H1 (cell line): ENCODE data around the gene PDF.
"Not testable (repeated sequence)": the region's sequence is repeated elsewhere in the genome, so short reads cannot be mapped to it uniquely, and the experiment has no call there.

Experiments
- CHD2 ChIP-seq: IDR thresholded peaks from 2 replicates; pipeline ENCODE4 v1.6.1; 2012; ENCODE audit warnings: low read length, improper control_type of control experiment
- CTCF ChIP-seq, 3 experiments: IDR thresholded peaks; 1 replicate in 2 of 3; 2 replicates in 1 of 3; pipeline versions ENCODE4 v1.5.1 to v1.6.1; 2011; ENCODE audit warnings: low read length in 3 of 3, mild to moderate bottlenecking in 3 of 3, inconsistent platforms in 2 of 3, low read depth in 1 of 3, moderate library complexity in 1 of 3; ENCODE audit not compliant: insufficient read depth in 1 of 3; ENCODE audit errors: control extremely low read depth in 1 of 3
- PHF8 ChIP-seq: fragments of 200-600 bp; sonication (generic); conservative IDR thresholded peaks from 2 replicates; pipeline ENCODE4 v1.7.1; 2012; ENCODE audit warnings: low read depth, mild to moderate bottlenecking, inconsistent platforms, low read length, moderate library complexity
- POLR2A ChIP-seq, 2 experiments: IDR thresholded peaks; 1 replicate in 1 of 2; 2 replicates in 1 of 2; pipeline ENCODE4 v1.6.1; 2011; ENCODE audit warnings: low read depth in 2 of 2, low read length in 2 of 2, mild to moderate bottlenecking in 2 of 2; ENCODE audit errors: control extremely low read depth in 1 of 2
- POLR2AphosphoS5 ChIP-seq: IDR thresholded peaks from 2 replicates; pipeline ENCODE4 v1.6.1; 2011; ENCODE audit warnings: low read depth, low read length
- POU5F1 ChIP-seq: IDR thresholded peaks from 2 replicates; pipeline ENCODE4 v1.6.1; 2011; ENCODE audit warnings: low read depth, mild to moderate bottlenecking, low read length, moderate library complexity
- RAD21 ChIP-seq, 2 experiments: IDR thresholded peaks in 1 of 2; conservative IDR thresholded peaks in 1 of 2; 2 replicates each; pipeline ENCODE4 v1.6.1; 2011; ENCODE audit warnings: low read depth in 2 of 2, low read length in 2 of 2, improper control_type of control experiment in 1 of 2, inconsistent platforms in 1 of 2, mild to moderate bottlenecking in 1 of 2, moderate library complexity in 1 of 2
- SIN3A ChIP-seq, 2 experiments: IDR thresholded peaks in 1 of 2; conservative IDR thresholded peaks in 1 of 2; 2 replicates each; pipeline ENCODE4 v1.6.1; 2011 to 2012; ENCODE audit warnings: low read length in 2 of 2, improper control_type of control experiment in 1 of 2, low read depth in 1 of 2, mild to moderate bottlenecking in 1 of 2
- TAF1 ChIP-seq: IDR thresholded peaks from 2 replicates; pipeline ENCODE4 v1.6.1; 2011; ENCODE audit warnings: mild to moderate bottlenecking, low read depth, low read length
- YY1 ChIP-seq: IDR thresholded peaks from 2 replicates; pipeline ENCODE4 v1.6.1; 2011; ENCODE audit warnings: low read depth, mild to moderate bottlenecking, low read length

- TF ChIP-seq RAD21 (IDR thresholded peaks at IDR 0.05 in 1 of 2, conservative IDR thresholded peaks at IDR 0.05 in 1 of 2; ENCODE audit: low read depth in 2 of 2, low read length in 2 of 2); POLR2AphosphoS5; CTCF (IDR thresholded peaks at IDR 0.05; ENCODE audit: control extremely low read depth in 1 of 3, insufficient read depth in 1 of 3, low read depth in 1 of 3, low read length in 3 of 3); YY1; POLR2A (IDR thresholded peaks at IDR 0.05; ENCODE audit: control extremely low read depth in 1 of 2, low read depth in 2 of 2, low read length in 2 of 2); TAF1; POU5F1; CHD2; PHF8; SIN3A (conservative IDR thresholded peaks at IDR 0.05 in 1 of 2, IDR thresholded peaks at IDR 0.05 in 1 of 2; ENCODE audit: low read depth in 1 of 2, low read length in 2 of 2): not testable (repeated sequence)
These were observed 29.7 kb upstream of the PDF start for GRCh38 chr16:69360070-69360469.
